ENCODE results near the gene MERTK. TPM values are rescaled to one million over a fixed set of nuclear protein-coding genes. Genes with fewer than 3 reads are reported as not detected.
"Not testable (repeated sequence)": the region's sequence is repeated elsewhere in the genome, so short reads cannot be mapped to it uniquely, and the experiment has no call there.

MERTK gene
- total RNA-seq, 1 donor from 2014 or later: not detected

DNA sequence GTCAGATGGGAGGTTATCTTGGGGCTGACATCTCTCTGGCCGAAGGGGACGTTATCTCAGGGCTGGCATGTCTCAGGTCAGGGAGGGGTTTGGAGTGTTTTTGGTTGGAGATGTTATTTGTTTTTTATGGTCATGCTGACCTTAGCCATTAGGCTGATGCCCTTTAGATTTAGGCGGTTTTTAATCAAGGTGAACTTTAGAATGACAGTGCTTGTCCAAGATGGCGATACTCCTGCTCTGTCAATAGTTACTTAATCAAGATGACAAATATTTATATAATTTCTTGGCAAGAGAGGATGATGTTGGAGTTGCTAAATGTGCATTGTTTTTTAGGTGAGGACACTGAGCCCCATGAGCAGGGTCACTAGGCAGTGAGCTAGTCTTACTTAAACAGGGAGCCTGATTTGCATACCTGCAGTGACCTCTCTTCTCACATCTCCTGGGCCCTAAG is 34.5 kb downstream of the MERTK start:
- no peak for DNase-seq
- Mint-ChIP-seq H3K36me3 (ENCODE audit: low read depth) (no peaks in the 10 kb centered on the region), H3K27ac (no peak overlapping the region), H3K4me1 (no peaks in the 10 kb centered on the region), H3K27me3 (peaks cover 7% of the 10 kb centered on the region), H3K9me3 (no peaks in the 10 kb centered on the region), H3K4me3 (no peak overlapping the region)
- ATAC-seq (ENCODE audit: low read depth): no peak
- intact Hi-C loops (cut with micrococcal nuclease): no loop called here
- POLR2A ChIA-PET: no interaction called here
- TF ChIP-seq, protein P1, sequence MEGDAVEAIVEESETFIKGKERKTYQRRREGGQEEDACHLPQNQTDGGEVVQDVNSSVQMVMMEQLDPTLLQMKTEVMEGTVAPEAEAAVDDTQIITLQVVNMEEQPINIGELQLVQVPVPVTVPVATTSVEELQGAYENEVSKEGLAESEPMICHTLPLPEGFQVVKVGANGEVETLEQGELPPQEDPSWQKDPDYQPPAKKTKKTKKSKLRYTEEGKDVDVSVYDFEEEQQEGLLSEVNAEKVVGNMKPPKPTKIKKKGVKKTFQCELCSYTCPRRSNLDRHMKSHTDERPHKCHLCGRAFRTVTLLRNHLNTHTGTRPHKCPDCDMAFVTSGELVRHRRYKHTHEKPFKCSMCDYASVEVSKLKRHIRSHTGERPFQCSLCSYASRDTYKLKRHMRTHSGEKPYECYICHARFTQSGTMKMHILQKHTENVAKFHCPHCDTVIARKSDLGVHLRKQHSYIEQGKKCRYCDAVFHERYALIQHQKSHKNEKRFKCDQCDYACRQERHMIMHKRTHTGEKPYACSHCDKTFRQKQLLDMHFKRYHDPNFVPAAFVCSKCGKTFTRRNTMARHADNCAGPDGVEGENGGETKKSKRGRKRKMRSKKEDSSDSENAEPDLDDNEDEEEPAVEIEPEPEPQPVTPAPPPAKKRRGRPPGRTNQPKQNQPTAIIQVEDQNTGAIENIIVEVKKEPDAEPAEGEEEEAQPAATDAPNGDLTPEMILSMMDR (IDR thresholded peaks at IDR 0.05): no peak
- CTCF ChIA-PET: no interaction called here

DNA sequence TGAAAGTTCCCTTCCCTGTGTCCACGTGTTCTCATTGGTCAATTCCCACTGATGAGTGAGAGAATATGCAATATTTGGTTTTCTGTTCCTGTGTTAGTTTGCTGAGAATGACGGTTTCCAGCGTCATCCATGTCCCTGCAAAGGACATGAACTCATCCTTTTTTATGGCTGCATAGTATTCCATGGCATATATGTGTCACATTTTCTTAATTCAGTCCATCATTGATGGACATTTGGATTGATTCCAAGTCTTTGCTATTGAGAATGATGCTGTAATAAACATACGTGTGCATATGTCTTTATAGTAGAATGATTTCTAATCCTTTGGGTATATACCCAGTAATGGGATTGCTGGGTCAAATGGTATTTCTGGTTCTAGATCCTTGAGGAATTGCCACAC is 35.5 kb downstream of the MERTK start:
- H3K9me3 Mint-ChIP-seq; intact Hi-C loops (cut with micrococcal nuclease); ATAC-seq (ENCODE audit: low read depth); H3K27me3 Mint-ChIP-seq; CTCF ChIA-PET; H3K4me3 Mint-ChIP-seq; H3K27ac Mint-ChIP-seq; DNase-seq; H3K36me3 Mint-ChIP-seq (ENCODE audit: low read depth); H3K4me1 Mint-ChIP-seq; POLR2A ChIA-PET: not testable (repeated sequence)

DNA sequence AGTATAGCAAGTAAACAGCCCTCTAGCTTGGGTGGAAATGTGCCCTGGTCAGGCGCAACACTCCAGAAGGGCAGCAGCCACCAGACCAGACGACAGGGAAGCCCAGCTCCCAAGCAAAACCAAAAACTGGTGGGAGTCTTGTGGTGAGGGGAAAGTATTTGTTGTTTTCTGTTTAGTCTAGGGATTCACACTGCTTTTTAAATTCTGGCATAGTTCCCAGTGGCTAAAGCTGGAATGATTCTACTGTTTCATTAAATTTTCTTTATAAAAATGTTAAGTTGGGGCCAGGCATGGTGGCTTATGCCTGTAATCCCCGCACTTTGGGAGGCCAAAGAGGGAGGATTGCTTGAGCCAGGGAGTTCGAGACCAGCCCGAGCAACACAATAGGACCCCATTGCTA is 38.5 kb downstream of the MERTK start:
- ChIA-PET POLR2A (no interaction called here), CTCF (no interaction called here)
- peaks cover 13% of the 10 kb centered on the region for H3K27me3 Mint-ChIP-seq
- no peak overlapping the region for H3K27ac Mint-ChIP-seq
- TF ChIP-seq, protein P1 (IDR thresholded peaks at IDR 0.05): no peak
- no peak for DNase-seq
- H3K4me1 Mint-ChIP-seq: no peaks in the 10 kb centered on the region
- H3K9me3 Mint-ChIP-seq: no peaks in the 10 kb centered on the region
- ATAC-seq (ENCODE audit: low read depth): no peak
- no peak overlapping the region for H3K4me3 Mint-ChIP-seq
- intact Hi-C loops (cut with micrococcal nuclease): no loop called here
- no peaks in the 10 kb centered on the region for H3K36me3 Mint-ChIP-seq (ENCODE audit: low read depth)

DNA sequence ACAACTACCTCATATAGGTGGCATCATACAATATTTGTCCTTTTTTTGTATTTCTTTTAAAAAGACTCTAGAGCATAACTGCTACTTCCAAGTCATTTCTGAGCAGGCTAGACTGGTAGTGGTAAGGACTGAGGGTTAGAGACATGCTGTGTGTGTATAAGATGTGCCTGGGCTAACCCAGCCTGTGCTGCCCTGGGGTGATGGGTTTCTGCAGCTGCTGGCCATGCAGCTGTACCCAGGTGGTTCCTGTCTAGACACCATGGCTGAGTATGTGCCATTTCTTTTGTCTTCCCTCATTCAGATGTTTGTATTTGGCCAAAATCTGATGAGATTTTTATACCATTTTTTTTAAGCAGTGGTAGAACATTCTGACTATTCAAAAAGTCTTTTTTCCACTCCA is 40.0 kb downstream of the MERTK start:
- no peaks in the 10 kb centered on the region for H3K4me1 Mint-ChIP-seq
- intact Hi-C loops (cut with micrococcal nuclease): no loop called here
- DNase-seq (no peak), ATAC-seq (ENCODE audit: low read depth) (no peak)
- CTCF ChIA-PET: no interaction called here
- no peaks in the 10 kb centered on the region for H3K9me3 Mint-ChIP-seq
- no peak overlapping the region for H3K27ac Mint-ChIP-seq
- H3K4me3 Mint-ChIP-seq: no peak overlapping the region
- POLR2A ChIA-PET: no interaction called here
- H3K36me3 Mint-ChIP-seq (ENCODE audit: low read depth): no peaks in the 10 kb centered on the region
- peaks cover 24% of the 10 kb centered on the region for H3K27me3 Mint-ChIP-seq
- TF ChIP-seq, protein P1 (IDR thresholded peaks at IDR 0.05): no peak

DNA sequence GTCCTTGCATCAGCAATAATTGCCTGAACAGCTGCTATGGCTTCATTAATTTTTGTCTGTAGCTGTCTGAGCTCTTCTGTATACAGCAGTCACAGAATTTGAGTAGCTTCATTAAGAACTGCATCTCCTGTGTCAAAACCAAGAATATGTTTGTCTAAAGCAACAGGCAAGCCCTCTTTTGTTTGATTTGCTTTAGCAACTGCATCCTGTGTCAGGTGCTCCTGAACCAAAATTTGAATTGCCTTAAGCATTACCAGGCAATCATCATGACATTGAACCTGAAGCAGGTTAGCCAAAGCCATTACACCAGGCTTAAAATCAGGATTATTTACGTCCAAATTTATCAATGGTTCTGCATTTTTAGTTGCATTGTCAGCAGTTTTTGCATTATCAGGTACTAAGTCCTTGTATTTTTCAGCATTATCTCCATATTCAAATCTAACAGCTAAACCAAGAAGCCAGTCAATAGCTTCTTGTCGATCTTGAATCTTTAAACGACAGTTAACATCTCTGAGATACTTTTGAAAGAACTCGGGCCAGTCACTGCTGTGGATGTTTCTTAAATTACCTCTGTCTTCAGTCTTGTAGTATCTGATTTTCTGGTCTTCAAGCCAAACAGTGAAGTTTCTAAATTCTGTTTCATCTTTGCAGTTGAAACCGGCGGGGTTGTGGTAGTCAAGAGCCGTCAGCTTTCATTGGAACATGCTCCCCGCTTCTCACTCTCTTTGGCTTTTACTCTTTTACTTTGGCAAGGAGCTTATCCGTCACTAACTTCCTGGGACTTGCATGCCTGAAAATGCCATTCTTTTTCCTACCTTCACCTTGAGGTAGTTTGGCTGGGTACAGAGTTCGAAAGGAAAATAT is 42.2 kb downstream of the MERTK start:
- H3K27ac Mint-ChIP-seq: no peak overlapping the region
- peaks cover 19% of the 10 kb centered on the region for H3K27me3 Mint-ChIP-seq
- intact Hi-C loops (cut with micrococcal nuclease): no loop called here
- no peaks in the 10 kb centered on the region for H3K4me1 Mint-ChIP-seq
- ATAC-seq (ENCODE audit: low read depth) (no peak), DNase-seq (no peak)
- no peaks in the 10 kb centered on the region for H3K9me3 Mint-ChIP-seq
- TF ChIP-seq, protein P1 (IDR thresholded peaks at IDR 0.05): no peak
- no peaks in the 10 kb centered on the region for H3K36me3 Mint-ChIP-seq (ENCODE audit: low read depth)
- POLR2A ChIA-PET: no interaction called here
- CTCF ChIA-PET: no interaction called here
- no peak overlapping the region for H3K4me3 Mint-ChIP-seq
